ENCODE data around the gene COBLL1.

DNA sequence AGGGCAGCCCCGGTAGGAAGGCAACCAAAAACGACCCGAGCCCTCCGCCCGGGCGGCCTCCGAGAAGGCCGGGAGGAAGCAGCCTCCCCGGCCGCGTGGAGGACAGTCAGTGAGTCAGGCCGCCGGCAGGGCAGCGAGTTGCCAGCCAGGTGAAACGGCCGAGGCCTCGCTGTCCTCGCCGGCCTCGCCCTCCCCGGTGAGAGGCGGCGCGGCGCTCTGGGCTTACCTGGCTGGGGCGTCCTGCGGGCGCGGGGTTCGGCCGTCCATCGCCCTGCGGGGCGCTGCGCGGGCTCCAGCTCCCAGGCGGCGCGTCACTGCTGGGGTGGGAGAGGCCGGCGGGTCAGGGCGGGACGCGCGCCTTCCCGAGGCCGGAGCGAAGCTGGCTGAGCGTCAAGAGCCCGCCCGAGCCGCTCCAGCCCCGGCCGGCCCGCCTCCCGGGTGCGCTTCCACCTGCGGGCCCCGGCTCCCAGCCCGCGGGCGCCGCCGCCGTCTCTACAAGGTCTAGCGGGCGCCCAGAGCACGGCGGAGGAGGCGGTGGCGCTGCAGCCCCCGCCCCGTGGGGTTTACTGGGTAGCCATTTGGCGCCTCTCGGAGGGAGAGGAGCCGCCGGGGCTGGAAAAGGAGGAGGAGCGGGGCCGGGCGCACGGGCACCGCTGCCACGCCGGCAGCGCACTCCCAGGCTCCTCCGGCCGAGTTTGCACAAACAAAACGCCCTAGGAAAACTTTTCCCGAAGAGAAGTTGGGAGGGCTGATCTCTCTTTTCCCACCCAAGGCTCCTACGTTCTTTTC, 499 bp downstream of the COBLL1 start:
- no peak for TF ChIP-seq KLF7 (tag by site-specific recombination; IDR thresholded peaks at IDR 0.05; ENCODE audit: borderline replicate concordance)
- TF ChIP-seq, protein P1, sequence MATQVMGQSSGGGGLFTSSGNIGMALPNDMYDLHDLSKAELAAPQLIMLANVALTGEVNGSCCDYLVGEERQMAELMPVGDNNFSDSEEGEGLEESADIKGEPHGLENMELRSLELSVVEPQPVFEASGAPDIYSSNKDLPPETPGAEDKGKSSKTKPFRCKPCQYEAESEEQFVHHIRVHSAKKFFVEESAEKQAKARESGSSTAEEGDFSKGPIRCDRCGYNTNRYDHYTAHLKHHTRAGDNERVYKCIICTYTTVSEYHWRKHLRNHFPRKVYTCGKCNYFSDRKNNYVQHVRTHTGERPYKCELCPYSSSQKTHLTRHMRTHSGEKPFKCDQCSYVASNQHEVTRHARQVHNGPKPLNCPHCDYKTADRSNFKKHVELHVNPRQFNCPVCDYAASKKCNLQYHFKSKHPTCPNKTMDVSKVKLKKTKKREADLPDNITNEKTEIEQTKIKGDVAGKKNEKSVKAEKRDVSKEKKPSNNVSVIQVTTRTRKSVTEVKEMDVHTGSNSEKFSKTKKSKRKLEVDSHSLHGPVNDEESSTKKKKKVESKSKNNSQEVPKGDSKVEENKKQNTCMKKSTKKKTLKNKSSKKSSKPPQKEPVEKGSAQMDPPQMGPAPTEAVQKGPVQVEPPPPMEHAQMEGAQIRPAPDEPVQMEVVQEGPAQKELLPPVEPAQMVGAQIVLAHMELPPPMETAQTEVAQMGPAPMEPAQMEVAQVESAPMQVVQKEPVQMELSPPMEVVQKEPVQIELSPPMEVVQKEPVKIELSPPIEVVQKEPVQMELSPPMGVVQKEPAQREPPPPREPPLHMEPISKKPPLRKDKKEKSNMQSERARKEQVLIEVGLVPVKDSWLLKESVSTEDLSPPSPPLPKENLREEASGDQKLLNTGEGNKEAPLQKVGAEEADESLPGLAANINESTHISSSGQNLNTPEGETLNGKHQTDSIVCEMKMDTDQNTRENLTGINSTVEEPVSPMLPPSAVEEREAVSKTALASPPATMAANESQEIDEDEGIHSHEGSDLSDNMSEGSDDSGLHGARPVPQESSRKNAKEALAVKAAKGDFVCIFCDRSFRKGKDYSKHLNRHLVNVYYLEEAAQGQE (tag by site-specific recombination; IDR thresholded peaks at IDR 0.05): no peak
- TF ChIP-seq, protein P2, sequence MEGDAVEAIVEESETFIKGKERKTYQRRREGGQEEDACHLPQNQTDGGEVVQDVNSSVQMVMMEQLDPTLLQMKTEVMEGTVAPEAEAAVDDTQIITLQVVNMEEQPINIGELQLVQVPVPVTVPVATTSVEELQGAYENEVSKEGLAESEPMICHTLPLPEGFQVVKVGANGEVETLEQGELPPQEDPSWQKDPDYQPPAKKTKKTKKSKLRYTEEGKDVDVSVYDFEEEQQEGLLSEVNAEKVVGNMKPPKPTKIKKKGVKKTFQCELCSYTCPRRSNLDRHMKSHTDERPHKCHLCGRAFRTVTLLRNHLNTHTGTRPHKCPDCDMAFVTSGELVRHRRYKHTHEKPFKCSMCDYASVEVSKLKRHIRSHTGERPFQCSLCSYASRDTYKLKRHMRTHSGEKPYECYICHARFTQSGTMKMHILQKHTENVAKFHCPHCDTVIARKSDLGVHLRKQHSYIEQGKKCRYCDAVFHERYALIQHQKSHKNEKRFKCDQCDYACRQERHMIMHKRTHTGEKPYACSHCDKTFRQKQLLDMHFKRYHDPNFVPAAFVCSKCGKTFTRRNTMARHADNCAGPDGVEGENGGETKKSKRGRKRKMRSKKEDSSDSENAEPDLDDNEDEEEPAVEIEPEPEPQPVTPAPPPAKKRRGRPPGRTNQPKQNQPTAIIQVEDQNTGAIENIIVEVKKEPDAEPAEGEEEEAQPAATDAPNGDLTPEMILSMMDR (tag by site-specific recombination; IDR thresholded peaks at IDR 0.05): peak; percentile 50; the same call in 1 of the 2 replicates
- TF ChIP-seq, protein P3, sequence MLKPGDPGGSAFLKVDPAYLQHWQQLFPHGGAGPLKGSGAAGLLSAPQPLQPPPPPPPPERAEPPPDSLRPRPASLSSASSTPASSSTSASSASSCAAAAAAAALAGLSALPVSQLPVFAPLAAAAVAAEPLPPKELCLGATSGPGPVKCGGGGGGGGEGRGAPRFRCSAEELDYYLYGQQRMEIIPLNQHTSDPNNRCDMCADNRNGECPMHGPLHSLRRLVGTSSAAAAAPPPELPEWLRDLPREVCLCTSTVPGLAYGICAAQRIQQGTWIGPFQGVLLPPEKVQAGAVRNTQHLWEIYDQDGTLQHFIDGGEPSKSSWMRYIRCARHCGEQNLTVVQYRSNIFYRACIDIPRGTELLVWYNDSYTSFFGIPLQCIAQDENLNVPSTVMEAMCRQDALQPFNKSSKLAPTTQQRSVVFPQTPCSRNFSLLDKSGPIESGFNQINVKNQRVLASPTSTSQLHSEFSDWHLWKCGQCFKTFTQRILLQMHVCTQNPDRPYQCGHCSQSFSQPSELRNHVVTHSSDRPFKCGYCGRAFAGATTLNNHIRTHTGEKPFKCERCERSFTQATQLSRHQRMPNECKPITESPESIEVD (tag by site-specific recombination; IDR thresholded peaks at IDR 0.05): no peak
- peak; percentile 44; the same call in 1 of the 2 replicates for TF ChIP-seq ZNF335 (tag by site-specific recombination; conservative IDR thresholded peaks at IDR 0.05)

Data from HEK293 (cell line).